IMR-90 (cell line): Measurements from ENCODE around the gene KLK11. TPM values are rescaled to one million over a fixed set of nuclear protein-coding genes. Genes with fewer than 3 reads are reported as not detected.

Source experiments
- ATAC-seq: fragments of 200-7000 bp; cut with Tn5 transposase; 2 replicates; pipeline ENCODE4 v1.9.1; 2020; ENCODE audit warnings: low read depth, mild to moderate bottlenecking, moderate library complexity
- BruUV-seq: library from RNA; stranded (reverse); fragments of 400-500 nt; replicated peaks from 2 replicates; lab custom pipeline; 2021; lab: Mats Ljungman, UMichigan
- CTCF ChIA-PET: fragments of 300-600 bp; formaldehyde crosslinking; extraction: SDS; loops from one replicate; lab custom pipeline; 2021; ENCODE audit warnings: antibody characterized with exemption; lab: Yijun Ruan, JAX
- POLR2A ChIA-PET: fragments of 300-600 bp; sonication (Branson Sonifier 250); formaldehyde crosslinking; loops from one replicate; lab custom pipeline; 2022; ENCODE audit warnings: antibody characterized with exemption; ENCODE audit not compliant: unreplicated experiment; lab: Charles Lee
- DNase-seq: peaks from one replicate; pipeline ENCODE4 v3.0.0; 2013
- H2AFZ ChIP-seq: replicated peaks from 2 replicates; pipeline ENCODE3; 2013; ENCODE audit warnings: low read length, mild to moderate bottlenecking; ENCODE audit not compliant: poor library complexity
- H2AK5ac ChIP-seq: 2 replicates; pipeline ENCODE4 v1.6.1; 2013; ENCODE audit warnings: low read depth, low read length, inconsistent platforms
- H2AK9ac ChIP-seq: replicated peaks from 2 replicates; pipeline ENCODE3; 2013; ENCODE audit warnings: mild to moderate bottlenecking, low read depth, low read length, moderate library complexity; ENCODE audit not compliant: poor library complexity
- H2BK120ac ChIP-seq: 2 replicates; pipeline ENCODE4 v1.6.1; 2013; ENCODE audit warnings: low read depth, low read length, inconsistent platforms
- H2BK15ac ChIP-seq: 3 replicates; pipeline ENCODE4 v1.6.1; 2013; ENCODE audit warnings: low read depth, low read length, inconsistent platforms
- H2BK20ac ChIP-seq: 2 replicates; pipeline ENCODE4 v1.6.1; 2013; ENCODE audit warnings: low read depth, mild to moderate bottlenecking, inconsistent platforms, low read length, moderate library complexity
- H2BK5ac ChIP-seq: 2 replicates; pipeline ENCODE4 v1.6.1; 2013; ENCODE audit warnings: mild to moderate bottlenecking, low read depth, low read length, inconsistent platforms; ENCODE audit not compliant: poor library complexity, severe bottlenecking
- H3K14ac ChIP-seq: replicated peaks from 2 replicates; pipeline ENCODE4 v1.6.1; 2013; ENCODE audit warnings: low read depth, low read length, inconsistent platforms
- H3K18ac ChIP-seq: 2 replicates; pipeline ENCODE4 v1.6.1; 2013; ENCODE audit warnings: low read depth, low read length, control low read depth
- H3K23ac ChIP-seq: 2 replicates; pipeline ENCODE4 v1.6.1; 2013; ENCODE audit warnings: low read depth, low read length, inconsistent platforms
- H3K27ac ChIP-seq: 2 replicates; pipeline ENCODE4 v1.5.1; 2013; ENCODE audit warnings: mild to moderate bottlenecking, control low read depth, low read length; ENCODE audit not compliant: insufficient read depth
- H3K27me3 ChIP-seq: 2 replicates; pipeline ENCODE4 v1.6.1; 2013; ENCODE audit warnings: low read length; ENCODE audit not compliant: control insufficient read depth, insufficient read depth
- H3K36me3 ChIP-seq: 2 replicates; pipeline ENCODE4 v1.6.1; 2013; ENCODE audit warnings: low read length, mixed read lengths; ENCODE audit not compliant: control insufficient read depth, insufficient read depth
- H3K4ac ChIP-seq: 2 replicates; pipeline ENCODE4 v1.6.1; 2013; ENCODE audit warnings: low read depth, low read length, inconsistent platforms
- H3K4me1 ChIP-seq: 2 replicates; pipeline ENCODE4 v1.6.1; 2013; ENCODE audit warnings: low read length, mixed read lengths; ENCODE audit not compliant: control insufficient read depth, insufficient read depth
- H3K4me2 ChIP-seq: 2 replicates; pipeline ENCODE4 v1.6.1; 2013; ENCODE audit warnings: low read depth, mild to moderate bottlenecking, control low read depth, low read length, moderate library complexity
- H3K4me3 ChIP-seq: 2 replicates; pipeline ENCODE4 v1.5.1; 2013; ENCODE audit warnings: low read depth, mild to moderate bottlenecking, control low read depth, low read length, moderate library complexity; ENCODE audit not compliant: insufficient read depth
- H3K56ac ChIP-seq: 2 replicates; pipeline ENCODE4 v1.6.1; 2013; ENCODE audit warnings: low read length, inconsistent platforms; ENCODE audit not compliant: insufficient read depth; ENCODE audit errors: extremely low read depth
- H3K79me1 ChIP-seq, 2 experiments: 2 replicates each; pipeline ENCODE4 v1.6.1; 2013; ENCODE audit warnings: low read length in 2 of 2, inconsistent platforms in 1 of 2, low read depth in 1 of 2
- H3K9ac ChIP-seq: 2 replicates; pipeline ENCODE4 v1.6.1; 2013; ENCODE audit warnings: low read depth, low read length, control low read depth
- H3K9me1 ChIP-seq: 2 replicates; pipeline ENCODE4 v1.6.1; 2013; ENCODE audit warnings: low read length, inconsistent platforms; ENCODE audit not compliant: insufficient read depth
- H3K9me3 ChIP-seq: 2 replicates; pipeline ENCODE4 v1.6.1; 2013; ENCODE audit warnings: low read length; ENCODE audit not compliant: control insufficient read depth, insufficient read depth
- H4K20me1 ChIP-seq: 2 replicates; pipeline ENCODE4 v1.6.1; 2013; ENCODE audit warnings: low read length, inconsistent platforms; ENCODE audit not compliant: insufficient read depth
- H4K5ac ChIP-seq: 2 replicates; pipeline ENCODE4 v1.6.1; 2013; ENCODE audit warnings: mild to moderate bottlenecking, low read depth, low read length, control low read depth
- H4K8ac ChIP-seq, 2 experiments: 2 replicates each; pipeline ENCODE4 v1.6.1; 2013; ENCODE audit warnings: low read depth in 2 of 2, low read length in 2 of 2, control low read depth in 1 of 2, inconsistent platforms in 1 of 2
- H4K91ac ChIP-seq: 2 replicates; pipeline ENCODE4 v1.6.1; 2013; ENCODE audit warnings: low read depth, low read length, inconsistent platforms; ENCODE audit not compliant: insufficient read depth
- BHLHE40 ChIP-seq: fragments of 150-350 bp; IDR thresholded peaks from 2 replicates; pipeline ENCODE4 v1.6.1; 2016; ENCODE audit warnings: mild to moderate bottlenecking, low read depth, low read length
- CEBPB ChIP-seq: IDR thresholded peaks from 2 replicates; pipeline ENCODE4 v1.6.1; 2012; ENCODE audit warnings: low read depth, low read length, improper control_type of control experiment
- CHD1 ChIP-seq: IDR thresholded peaks from 2 replicates; pipeline ENCODE4 v1.6.1; 2012; ENCODE audit warnings: low read depth, low read length, improper control_type of control experiment
- CTCF ChIP-seq: conservative IDR thresholded peaks from 2 replicates; pipeline ENCODE4 v1.5.1; 2012; ENCODE audit warnings: mild to moderate bottlenecking, low read depth, low read length, improper control_type of control experiment
- ELK1 ChIP-seq: fragments of 150-350 bp; IDR thresholded peaks from 2 replicates; pipeline ENCODE4 v1.6.1; 2016; ENCODE audit warnings: low read depth, mild to moderate bottlenecking, low read length, moderate library complexity, borderline replicate concordance
- FOS ChIP-seq: fragments of 150-350 bp; IDR thresholded peaks from 2 replicates; pipeline ENCODE4 v1.6.1; 2016; ENCODE audit warnings: low read depth, low read length
- MXI1 ChIP-seq: IDR thresholded peaks from 2 replicates; pipeline ENCODE4 v1.6.1; 2012; ENCODE audit warnings: low read depth, mild to moderate bottlenecking, low read length, moderate library complexity, borderline replicate concordance
- RFX5 ChIP-seq: IDR thresholded peaks from 2 replicates; pipeline ENCODE4 v1.8.0; 2012; ENCODE audit warnings: low read depth, mild to moderate bottlenecking, low read length, moderate library complexity
- SMC3 ChIP-seq: fragments of 150-350 bp; IDR thresholded peaks from 2 replicates; pipeline ENCODE4 v1.6.1; 2016; ENCODE audit warnings: low read depth, mild to moderate bottlenecking, antibody characterized with exemption, low read length, moderate library complexity
- WGBS, 2 experiments: methylation state at CpG; one replicate each; pipeline versions ENCODE4 v1.1.5 to v1.1.7; 2013; ENCODE audit warnings: missing lambda C conversion rate in 2 of 2; ENCODE audit not compliant: insufficient read length in 1 of 2; ENCODE audit errors: extremely low coverage in 2 of 2; 5-methylcytosine and 5-hydroxymethylcytosine counted together
- dilution Hi-C: fragments of 300-500 bp; cut with HindIII; formaldehyde crosslinking; loops from one replicate; pipeline ENCODE4 v1.14.3; 2018; ENCODE audit warnings: low sequenced_read_pairs; ENCODE audit not compliant: unreplicated experiment
- in situ Hi-C: fragments of 300-500 bp; cut with MboI; formaldehyde crosslinking; loops from 3 replicates; pipeline ENCODE4 v1.14.3; 2019; ENCODE audit warnings: low sequenced_read_pairs, inconsistent platforms, mixed read lengths
- intact Hi-C: fragments of 100-400 bp; cut with micrococcal nuclease; formaldehyde crosslinking; loops from 2 replicates; pipeline ENCODE4 v1.10.0; 2022
- polyA plus RNA-seq, 3 experiments: library from polyadenylated mRNA; depleted of rRNA; stranded (reverse); fragments of >200 nt; gene quantifications; 2 replicates each; pipeline ENCODE4 v1.2.3, GENCODE V29; 2012; ENCODE audit warnings: low replicate concordance in 1 of 3
- total RNA-seq: library from RNA; depleted of rRNA; stranded (reverse); fragments of >200 nt; gene quantifications from 2 replicates; pipeline ENCODE4 v1.2.3, GENCODE V29; 2012

KLK11 gene
- total and polyA plus RNA-seq, 2 of the 4 experiments (the other 2 are of a cell fraction), result not detected

GRCh38 chr19:51027126-51027806 lies 850 bp upstream of the KLK11 start:
- no peak overlapping the region for H3K14ac ChIP-seq
- no peak overlapping the region for H2AK9ac ChIP-seq
- ChIA-PET POLR2A (no interaction called here), CTCF (no interaction called here)
- BruUV-seq, result no TSS peak
- H2BK20ac ChIP-seq, result no peak overlapping the region
- no peaks in the 10 kb centered on the region for H3K27me3 ChIP-seq
- no peak overlapping the region for H3K4ac ChIP-seq
- H4K20me1 ChIP-seq, result no peaks in the 10 kb centered on the region
- no peak overlapping the region for H2BK15ac ChIP-seq
- no peak overlapping the region for H3K27ac ChIP-seq
- 14% methylated on average over 4 of the region's 14 CpGs; no CpG with 5 or more reads in 1 of the 2 experiments for WGBS, 2 experiments
- no peak overlapping the region for H4K91ac ChIP-seq
- in situ Hi-C loops (no loop called here), intact Hi-C loops (no loop called here), dilution Hi-C loops (no loop called here)
- H4K5ac ChIP-seq, result no peak overlapping the region
- H3K4me3 ChIP-seq, result no peak overlapping the region
- no peak overlapping the region for H2AFZ ChIP-seq
- no peak overlapping the region for H2BK120ac ChIP-seq
- H4K8ac ChIP-seq, result no peak overlapping the region
- no peak overlapping the region for H2BK5ac ChIP-seq
- H3K4me1 ChIP-seq, result no peaks in the 10 kb centered on the region
- DNase-seq (no peak), ATAC-seq (no peak)
- no peak overlapping the region for H3K56ac ChIP-seq
- H2AK5ac ChIP-seq, result no peak overlapping the region
- H3K79me1 ChIP-seq, result no peaks in the 10 kb centered on the region
- H3K23ac ChIP-seq, result no peak overlapping the region
- no peaks in the 10 kb centered on the region for H3K36me3 ChIP-seq
- TF ChIP-seq MXI1 (no peak), RFX5 (no peak), CHD1 (no peak), ELK1 (no peak), FOS (no peak), CEBPB (no peak), CTCF (no peak), SMC3 (no peak), BHLHE40 (no peak)
- H3K4me2 ChIP-seq, result no peak overlapping the region
- H3K9ac ChIP-seq, result no peak overlapping the region
- H3K18ac ChIP-seq, result no peak overlapping the region
- no peaks in the 10 kb centered on the region for H3K9me1 ChIP-seq
- peaks cover 4% of the 10 kb centered on the region; the same call in 1 of the 2 replicates for H3K9me3 ChIP-seq
